ENCODE measurements around the gene ARHGDIB.

Gene ARHGDIB

DNA sequence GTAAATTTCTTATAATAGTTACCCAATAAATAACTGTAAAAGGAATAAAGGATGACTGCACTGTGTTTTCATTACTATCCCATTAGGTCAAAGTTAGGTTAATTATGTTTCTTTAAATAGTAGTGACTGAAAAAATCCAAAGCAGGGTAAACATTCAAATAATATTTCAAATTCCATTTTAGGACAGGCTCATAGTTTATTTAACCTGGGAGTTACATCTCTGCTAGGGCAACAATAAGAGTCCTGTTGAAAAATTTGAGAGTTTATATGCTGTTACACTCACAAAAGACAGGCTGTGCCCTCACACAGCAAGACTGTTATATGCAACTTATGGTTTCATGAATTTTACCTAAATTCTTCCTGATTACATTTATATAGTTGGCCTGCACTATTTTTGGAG, 31.1 kb downstream of the ARHGDIB start:
- TF ChIP-seq FOXM1 (IDR thresholded peaks at IDR 0.05; ENCODE audit: borderline replicate concordance, low read depth) = no peak
- no peak for TF ChIP-seq CEBPB (IDR thresholded peaks at IDR 0.05)
- peak; percentile 11; the same call in 1 of the 2 replicates for TF ChIP-seq RAD21 (IDR thresholded peaks at IDR 0.05; ENCODE audit: low read depth)
- TF ChIP-seq USF1 (IDR thresholded peaks at IDR 0.05) = no peak
- TF ChIP-seq TEAD4 (IDR thresholded peaks at IDR 0.05) = no peak
- no peak for TF ChIP-seq NFIC (IDR thresholded peaks at IDR 0.05)
- TF ChIP-seq, protein P1, sequence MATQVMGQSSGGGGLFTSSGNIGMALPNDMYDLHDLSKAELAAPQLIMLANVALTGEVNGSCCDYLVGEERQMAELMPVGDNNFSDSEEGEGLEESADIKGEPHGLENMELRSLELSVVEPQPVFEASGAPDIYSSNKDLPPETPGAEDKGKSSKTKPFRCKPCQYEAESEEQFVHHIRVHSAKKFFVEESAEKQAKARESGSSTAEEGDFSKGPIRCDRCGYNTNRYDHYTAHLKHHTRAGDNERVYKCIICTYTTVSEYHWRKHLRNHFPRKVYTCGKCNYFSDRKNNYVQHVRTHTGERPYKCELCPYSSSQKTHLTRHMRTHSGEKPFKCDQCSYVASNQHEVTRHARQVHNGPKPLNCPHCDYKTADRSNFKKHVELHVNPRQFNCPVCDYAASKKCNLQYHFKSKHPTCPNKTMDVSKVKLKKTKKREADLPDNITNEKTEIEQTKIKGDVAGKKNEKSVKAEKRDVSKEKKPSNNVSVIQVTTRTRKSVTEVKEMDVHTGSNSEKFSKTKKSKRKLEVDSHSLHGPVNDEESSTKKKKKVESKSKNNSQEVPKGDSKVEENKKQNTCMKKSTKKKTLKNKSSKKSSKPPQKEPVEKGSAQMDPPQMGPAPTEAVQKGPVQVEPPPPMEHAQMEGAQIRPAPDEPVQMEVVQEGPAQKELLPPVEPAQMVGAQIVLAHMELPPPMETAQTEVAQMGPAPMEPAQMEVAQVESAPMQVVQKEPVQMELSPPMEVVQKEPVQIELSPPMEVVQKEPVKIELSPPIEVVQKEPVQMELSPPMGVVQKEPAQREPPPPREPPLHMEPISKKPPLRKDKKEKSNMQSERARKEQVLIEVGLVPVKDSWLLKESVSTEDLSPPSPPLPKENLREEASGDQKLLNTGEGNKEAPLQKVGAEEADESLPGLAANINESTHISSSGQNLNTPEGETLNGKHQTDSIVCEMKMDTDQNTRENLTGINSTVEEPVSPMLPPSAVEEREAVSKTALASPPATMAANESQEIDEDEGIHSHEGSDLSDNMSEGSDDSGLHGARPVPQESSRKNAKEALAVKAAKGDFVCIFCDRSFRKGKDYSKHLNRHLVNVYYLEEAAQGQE (IDR thresholded peaks at IDR 0.05; ENCODE audit: low read depth) = no peak

GRCh38 chr12:14928931-14929330, 32.5 kb downstream of the ARHGDIB start:
- TF ChIP-seq TAF1 (IDR thresholded peaks at IDR 0.05; ENCODE audit: low read depth) (no peak), RAD21 (IDR thresholded peaks at IDR 0.05; ENCODE audit: low read depth) (peak; percentile 32; the same call in 1 of the 2 replicates), NFIC (IDR thresholded peaks at IDR 0.05) (peak; percentile 78), TEAD4 (IDR thresholded peaks at IDR 0.05) (peak; percentile 90), ZBTB7A (IDR thresholded peaks at IDR 0.05; ENCODE audit: low read depth) (no peak), EGR1 (IDR thresholded peaks at IDR 0.05) (no peak), YY1 (IDR thresholded peaks at IDR 0.05; ENCODE audit: low read depth) (peak; percentile 74), CEBPB (IDR thresholded peaks at IDR 0.05) (peak; percentile 47; the same call in 1 of the 2 replicates), EP300 (IDR thresholded peaks at IDR 0.05; ENCODE audit: borderline replicate concordance) (peak; percentile 80; the same call in 1 of the 2 replicates), CREB1 (IDR thresholded peaks at IDR 0.05; ENCODE audit: low read depth) (no peak), USF1 (IDR thresholded peaks at IDR 0.05) (no peak), TCF12 (IDR thresholded peaks at IDR 0.05; ENCODE audit: low read depth) (peak; percentile 90), FOXM1 (IDR thresholded peaks at IDR 0.05; ENCODE audit: borderline replicate concordance, low read depth) (peak; percentile 89)
- TF ChIP-seq, protein P1 (IDR thresholded peaks at IDR 0.05; ENCODE audit: low read depth) = peak; percentile 29; the same call in 1 of the 2 replicates
- TF ChIP-seq, protein P2, sequence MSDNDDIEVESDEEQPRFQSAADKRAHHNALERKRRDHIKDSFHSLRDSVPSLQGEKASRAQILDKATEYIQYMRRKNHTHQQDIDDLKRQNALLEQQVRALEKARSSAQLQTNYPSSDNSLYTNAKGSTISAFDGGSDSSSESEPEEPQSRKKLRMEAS (IDR thresholded peaks at IDR 0.05) = peak; percentile 76

GRCh38 chr12:14927267-14927666, 34.1 kb downstream of the ARHGDIB start:
- no peak for TF ChIP-seq TEAD4 (IDR thresholded peaks at IDR 0.05)
- TF ChIP-seq EP300 (IDR thresholded peaks at IDR 0.05; ENCODE audit: borderline replicate concordance) = no peak
- no peak for TF ChIP-seq TAF1 (IDR thresholded peaks at IDR 0.05; ENCODE audit: low read depth)
- TF ChIP-seq YY1 (IDR thresholded peaks at IDR 0.05; ENCODE audit: low read depth) = no peak
- TF ChIP-seq ZBTB7A (IDR thresholded peaks at IDR 0.05; ENCODE audit: low read depth) = no peak

GRCh38 chr12:14924541-14924940, 36.9 kb downstream of the ARHGDIB start:
- no peak for TF ChIP-seq FOXM1 (IDR thresholded peaks at IDR 0.05; ENCODE audit: borderline replicate concordance, low read depth)
- no peak for TF ChIP-seq TAF1 (IDR thresholded peaks at IDR 0.05; ENCODE audit: low read depth)
- TF ChIP-seq YY1 (IDR thresholded peaks at IDR 0.05; ENCODE audit: low read depth) = no peak
- no peak for TF ChIP-seq RAD21 (IDR thresholded peaks at IDR 0.05; ENCODE audit: low read depth)
- TF ChIP-seq, protein P1 (IDR thresholded peaks at IDR 0.05; ENCODE audit: low read depth) = no peak
- TF ChIP-seq, protein P2 (IDR thresholded peaks at IDR 0.05) = no peak
- TF ChIP-seq CEBPB (IDR thresholded peaks at IDR 0.05) = no peak
- TF ChIP-seq TEAD4 (IDR thresholded peaks at IDR 0.05) = no peak
- TF ChIP-seq TCF12 (IDR thresholded peaks at IDR 0.05; ENCODE audit: low read depth) = no peak
- TF ChIP-seq CREB1 (IDR thresholded peaks at IDR 0.05; ENCODE audit: low read depth) = no peak

GRCh38 chr12:14923944-14924343, 37.5 kb downstream of the ARHGDIB start:
- TF ChIP-seq TEAD4 (IDR thresholded peaks at IDR 0.05) = no peak
- no peak for TF ChIP-seq TAF1 (IDR thresholded peaks at IDR 0.05; ENCODE audit: low read depth)
- no peak for TF ChIP-seq RAD21 (IDR thresholded peaks at IDR 0.05; ENCODE audit: low read depth)
- TF ChIP-seq FOXM1 (IDR thresholded peaks at IDR 0.05; ENCODE audit: borderline replicate concordance, low read depth) = no peak
- TF ChIP-seq, protein P1 (IDR thresholded peaks at IDR 0.05; ENCODE audit: low read depth) = no peak
- TF ChIP-seq NFIC (IDR thresholded peaks at IDR 0.05) = no peak
- no peak for TF ChIP-seq CREB1 (IDR thresholded peaks at IDR 0.05; ENCODE audit: low read depth)
- no peak for TF ChIP-seq TCF12 (IDR thresholded peaks at IDR 0.05; ENCODE audit: low read depth)
- no peak for TF ChIP-seq CEBPB (IDR thresholded peaks at IDR 0.05)
- TF ChIP-seq EP300 (IDR thresholded peaks at IDR 0.05; ENCODE audit: borderline replicate concordance) = no peak
- TF ChIP-seq ZBTB7A (IDR thresholded peaks at IDR 0.05; ENCODE audit: low read depth) = no peak

Measured in Ishikawa (cell line).